ENCODE results near the gene SEC31B.
A peak's percentile ranks its signal among the peaks of the same experiment; 100 is the strongest.

Gene SEC31B

DNA sequence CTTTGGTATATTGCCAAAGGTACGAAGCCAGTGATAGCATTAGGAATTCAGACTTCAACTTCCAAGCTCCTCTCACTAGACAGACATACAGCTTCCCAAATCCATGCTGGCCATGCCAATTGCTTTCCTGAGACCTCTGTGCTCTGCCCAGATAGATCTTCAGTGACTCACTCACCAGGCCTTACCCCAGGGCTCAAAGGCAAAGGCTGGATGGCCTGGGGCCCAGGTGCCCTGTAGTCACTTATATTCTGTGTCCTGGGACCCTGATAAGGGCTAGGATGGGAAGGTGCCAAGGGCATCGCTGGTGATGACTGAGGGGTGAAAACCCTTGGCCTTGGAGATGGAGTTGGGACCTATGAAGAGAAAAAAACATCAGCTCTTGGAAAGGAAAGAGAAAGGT lies 29.1 kb downstream of the SEC31B start:
- DNase-seq = no peak

DNA sequence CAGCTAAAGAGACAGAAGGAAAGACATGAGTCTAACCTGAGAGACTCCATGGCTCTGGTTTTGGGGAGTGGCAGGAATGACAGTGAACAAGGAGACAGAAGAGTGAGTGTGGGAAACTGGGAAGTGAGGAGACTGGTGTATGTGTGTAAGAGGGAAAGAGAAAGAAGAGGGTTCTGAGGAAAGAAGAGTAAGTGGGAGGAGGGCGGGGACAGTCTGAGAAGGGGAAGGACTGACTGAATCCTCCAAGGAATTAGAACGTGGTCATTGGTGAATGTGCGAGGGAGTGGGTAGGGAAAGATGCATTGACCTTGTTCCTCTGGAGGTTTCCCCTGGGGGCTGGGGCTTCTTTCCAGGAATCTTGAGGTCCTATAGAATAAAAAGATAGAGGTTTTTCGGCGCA lies 30.3 kb downstream of the SEC31B start:
- DNase-seq = no peak

- no peak for DNase-seq
Measured at GRCh38 chr10:100487529-100487928, 32.1 kb downstream of the SEC31B start.

DNA sequence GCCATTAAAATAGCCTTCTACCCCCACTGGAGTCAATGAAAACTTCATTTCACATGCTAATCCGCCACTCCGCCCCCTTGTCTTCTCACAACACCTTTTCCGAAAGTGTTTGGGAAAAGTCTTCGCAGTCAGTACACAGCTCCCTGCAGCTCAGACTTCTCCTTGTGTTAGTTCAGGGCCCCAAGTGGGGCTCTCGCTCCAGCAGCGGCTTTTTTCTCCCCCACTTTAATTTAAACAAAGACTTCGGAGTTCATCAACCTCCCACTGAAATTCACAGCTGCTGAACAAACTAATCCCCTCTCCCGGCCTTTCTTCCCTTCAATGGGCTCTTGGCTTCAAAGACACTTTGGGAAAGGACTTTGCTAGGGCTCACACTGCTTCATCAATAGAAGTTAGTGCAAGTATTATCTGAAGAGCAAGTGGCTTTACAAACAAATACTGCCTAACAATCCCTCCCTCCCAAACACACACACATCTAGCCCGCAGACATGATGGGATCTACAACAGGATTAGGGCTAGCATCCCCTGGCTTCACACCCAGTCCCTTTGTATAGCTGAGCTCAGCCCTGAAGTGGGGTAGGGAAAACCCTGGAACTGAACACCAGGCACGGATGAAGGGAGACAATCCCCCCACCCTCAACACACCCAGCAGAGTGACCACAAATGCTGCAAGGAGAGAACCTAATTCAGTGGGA lies 33.7 kb downstream of the SEC31B start:
- no peak for DNase-seq

- DNase-seq = no peak
Measured at GRCh38 chr10:100485366-100485765, 34.3 kb downstream of the SEC31B start.

GRCh38 chr10:100483876-100484666 lies 35.6 kb downstream of the SEC31B start:
- no peak for DNase-seq

DNA sequence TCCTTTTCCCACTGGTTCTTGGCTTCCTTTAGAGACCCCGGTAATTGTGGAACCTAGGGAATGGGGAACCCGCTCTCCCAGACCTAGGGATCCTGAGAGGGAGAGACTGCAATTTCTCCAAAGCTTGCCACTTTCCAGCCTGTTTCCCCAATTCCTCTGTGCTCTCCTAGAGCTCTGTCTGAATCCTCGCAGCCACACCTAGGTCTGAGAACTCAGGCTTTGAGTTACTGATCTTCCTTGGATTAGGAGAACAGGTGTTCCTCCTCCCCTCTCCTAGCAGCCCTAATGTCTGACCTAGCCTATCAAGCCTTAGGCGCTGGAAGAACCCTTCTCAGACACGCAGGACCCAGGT lies 36.9 kb downstream of the SEC31B start:
- no peak for DNase-seq

DNA sequence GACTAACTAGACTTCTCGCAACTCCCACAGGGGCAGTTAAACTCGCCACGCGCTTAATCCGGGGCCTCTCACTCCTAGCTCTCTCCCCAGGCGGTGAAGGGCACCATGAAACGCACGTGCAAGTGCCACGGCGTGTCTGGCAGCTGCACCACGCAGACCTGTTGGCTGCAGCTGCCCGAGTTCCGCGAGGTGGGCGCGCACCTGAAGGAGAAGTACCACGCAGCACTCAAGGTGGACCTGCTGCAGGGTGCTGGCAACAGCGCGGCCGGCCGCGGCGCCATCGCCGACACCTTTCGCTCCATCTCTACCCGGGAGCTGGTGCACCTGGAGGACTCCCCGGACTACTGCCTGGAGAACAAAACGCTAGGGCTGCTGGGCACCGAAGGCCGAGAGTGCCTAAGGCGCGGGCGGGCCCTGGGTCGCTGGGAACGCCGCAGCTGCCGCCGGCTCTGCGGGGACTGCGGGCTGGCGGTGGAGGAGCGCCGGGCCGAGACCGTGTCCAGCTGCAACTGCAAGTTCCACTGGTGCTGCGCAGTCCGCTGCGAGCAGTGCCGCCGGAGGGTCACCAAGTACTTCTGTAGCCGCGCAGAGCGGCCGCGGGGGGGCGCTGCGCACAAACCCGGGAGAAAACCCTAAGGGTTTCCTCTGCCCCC lies 37.4 kb downstream of the SEC31B start:
- DNase-seq = no peak

- DNase-seq = peak; percentile 62
Measured at GRCh38 chr10:100481462-100482081, 38.1 kb downstream of the SEC31B start.

GRCh38 chr10:100480002-100480401 lies 39.7 kb downstream of the SEC31B start:
- DNase-seq = no peak

- DNase-seq = no peak
Measured at GRCh38 chr10:100479037-100479436, 40.6 kb downstream of the SEC31B start.

DNA sequence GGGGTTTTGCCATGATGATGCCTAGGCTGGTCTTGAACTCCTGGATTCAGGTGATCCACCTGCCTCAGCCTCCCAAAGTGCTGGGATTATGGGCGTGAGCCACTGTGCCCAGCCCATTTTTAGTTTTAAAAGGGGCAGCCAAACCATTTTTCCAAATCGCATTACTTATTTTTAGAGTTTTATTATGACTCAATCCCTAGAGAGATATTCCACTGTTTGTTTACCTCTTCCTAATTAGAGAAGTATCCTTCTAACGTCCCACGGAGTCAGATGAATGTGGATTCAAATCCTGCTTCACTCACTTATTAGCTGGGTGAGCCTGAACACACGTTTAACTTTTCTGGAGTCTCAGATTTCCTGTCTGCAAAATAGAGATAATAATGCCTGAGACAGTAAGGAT lies 41.7 kb downstream of the SEC31B start:
- no peak for DNase-seq

- no peak for DNase-seq
Measured at GRCh38 chr10:100470367-100470766, 49.3 kb downstream of the SEC31B start.

- DNase-seq = no peak
Measured at GRCh38 chr10:100469756-100470155, 49.9 kb downstream of the SEC31B start.

GRCh38 chr10:100468978-100469377 lies 50.7 kb downstream of the SEC31B start:
- no peak for DNase-seq

GRCh38 chr10:100468322-100468721 lies 51.3 kb downstream of the SEC31B start:
- no peak for DNase-seq

DNA sequence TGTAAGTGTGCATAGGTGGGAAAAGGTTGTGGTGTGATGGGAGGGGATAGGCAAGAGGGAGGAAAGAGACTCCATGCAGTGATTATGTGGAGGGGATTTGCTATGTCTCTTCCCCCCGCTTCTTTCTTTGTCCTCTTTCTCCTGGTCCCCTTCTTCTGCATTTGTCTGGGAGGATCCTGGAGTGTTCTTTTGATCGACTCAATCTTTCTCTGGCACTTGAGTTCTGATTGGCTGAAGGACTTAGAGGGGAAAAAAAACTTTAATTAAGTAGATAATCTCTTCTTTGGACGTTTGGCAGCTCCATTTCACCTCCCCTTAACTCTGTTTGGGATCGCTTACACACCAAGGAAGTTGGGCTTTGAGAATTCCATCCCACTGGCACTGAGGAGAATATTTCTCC lies 57.0 kb downstream of the SEC31B start, which contains the start of gene WNT8B:
Gene WNT8B, plus strand, starts transcription at position 301 of the 400 bp plus-strand sequence. CDS start 160 bp downstream, outside the sequence.
- DNase-seq = no peak

DNA sequence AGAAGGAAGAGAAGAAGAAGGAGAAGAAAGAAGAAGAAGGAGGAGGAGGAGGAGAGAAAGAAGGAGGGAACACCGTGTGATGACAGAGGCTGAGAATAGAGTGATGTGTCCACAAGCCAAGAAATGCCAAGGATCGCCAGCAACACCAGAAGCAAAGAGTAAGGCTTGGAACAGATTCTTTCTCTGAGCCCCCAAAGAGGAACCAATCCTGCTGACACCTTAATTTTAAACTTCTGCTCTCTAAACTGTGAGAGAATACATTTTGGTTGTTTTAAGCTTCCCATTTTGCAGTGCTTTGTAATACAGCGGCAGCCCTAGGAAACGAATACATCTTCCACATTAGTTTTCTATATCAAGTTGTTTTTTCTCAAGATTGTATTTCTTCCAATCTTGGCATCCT lies 70.7 kb downstream of the SEC31B start:
- DNase-seq = no peak

DNA sequence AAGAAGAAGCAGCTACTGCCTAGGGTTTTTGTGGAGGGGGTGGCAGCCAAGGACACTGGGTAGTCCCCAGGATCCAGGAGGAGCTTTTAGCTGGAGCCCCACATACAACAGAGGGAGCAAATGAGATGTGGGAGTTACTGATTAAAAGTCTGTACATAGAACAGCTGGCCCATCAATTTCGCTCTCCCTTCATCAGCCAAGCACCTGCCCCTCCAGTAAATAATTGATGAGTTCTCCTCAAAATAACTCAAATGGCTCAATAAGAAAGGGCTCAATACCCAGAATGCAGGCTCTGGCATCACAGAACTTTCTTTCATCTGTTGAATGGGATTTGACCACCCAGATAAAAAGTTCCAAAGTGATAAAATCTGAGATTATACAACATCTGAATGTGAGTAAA lies 72.0 kb downstream of the SEC31B start:
- no peak for DNase-seq

- no peak for DNase-seq
Measured at GRCh38 chr10:100446130-100446761, 73.4 kb downstream of the SEC31B start.

- DNase-seq = no peak
Measured at GRCh38 chr10:100442548-100442947, 77.1 kb downstream of the SEC31B start.

DNA sequence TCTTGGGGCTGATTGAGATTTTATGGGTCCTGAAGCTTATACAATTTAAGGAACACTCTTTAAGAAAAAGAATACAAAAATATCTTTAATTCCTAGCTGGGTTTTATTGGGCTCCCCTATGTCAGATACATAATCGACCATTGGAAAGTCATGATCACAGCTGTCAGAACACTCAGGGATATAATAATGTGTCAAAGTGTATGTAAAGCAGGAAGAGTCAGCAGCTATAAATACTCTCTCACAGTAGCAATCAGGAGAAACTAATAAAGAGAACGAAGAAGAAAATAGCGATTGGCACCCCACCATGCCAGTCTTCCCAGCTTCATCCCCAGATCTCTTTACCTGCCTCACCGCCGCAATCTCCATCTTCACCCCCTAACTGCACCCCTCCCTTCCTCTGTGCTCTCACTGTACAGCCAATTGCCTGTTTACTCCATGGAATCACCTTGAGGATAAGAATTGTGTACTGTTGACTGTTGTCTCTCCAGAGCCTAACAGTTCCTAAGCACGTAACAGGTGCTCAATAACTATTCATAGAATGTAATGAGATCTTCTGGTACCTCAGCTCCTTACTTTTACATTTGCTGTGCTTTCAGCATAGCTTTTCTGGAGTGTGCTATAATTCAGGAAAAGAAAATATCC lies 80.9 kb downstream of the SEC31B start:
- no peak for DNase-seq
